C4-2B (cell line): ENCODE results near the gene SLC25A21.

Experiments used
- ZFX ChIP-seq: fragments of 450-650 bp; IDR thresholded peaks from 2 replicates; pipeline ENCODE4 v1.6.1; 2017
- TF ChIP-seq, protein P1 (sequence below): fragments of 450-650 bp; conservative IDR thresholded peaks from 2 replicates; pipeline ENCODE4 v1.5.1; 2017; ENCODE audit warnings: mild to moderate bottlenecking

GRCh38 chr14:37143475-37143874 is 28.9 kb downstream of the SLC25A21 start:
- TF ChIP-seq, protein P1, sequence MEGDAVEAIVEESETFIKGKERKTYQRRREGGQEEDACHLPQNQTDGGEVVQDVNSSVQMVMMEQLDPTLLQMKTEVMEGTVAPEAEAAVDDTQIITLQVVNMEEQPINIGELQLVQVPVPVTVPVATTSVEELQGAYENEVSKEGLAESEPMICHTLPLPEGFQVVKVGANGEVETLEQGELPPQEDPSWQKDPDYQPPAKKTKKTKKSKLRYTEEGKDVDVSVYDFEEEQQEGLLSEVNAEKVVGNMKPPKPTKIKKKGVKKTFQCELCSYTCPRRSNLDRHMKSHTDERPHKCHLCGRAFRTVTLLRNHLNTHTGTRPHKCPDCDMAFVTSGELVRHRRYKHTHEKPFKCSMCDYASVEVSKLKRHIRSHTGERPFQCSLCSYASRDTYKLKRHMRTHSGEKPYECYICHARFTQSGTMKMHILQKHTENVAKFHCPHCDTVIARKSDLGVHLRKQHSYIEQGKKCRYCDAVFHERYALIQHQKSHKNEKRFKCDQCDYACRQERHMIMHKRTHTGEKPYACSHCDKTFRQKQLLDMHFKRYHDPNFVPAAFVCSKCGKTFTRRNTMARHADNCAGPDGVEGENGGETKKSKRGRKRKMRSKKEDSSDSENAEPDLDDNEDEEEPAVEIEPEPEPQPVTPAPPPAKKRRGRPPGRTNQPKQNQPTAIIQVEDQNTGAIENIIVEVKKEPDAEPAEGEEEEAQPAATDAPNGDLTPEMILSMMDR: no peak
- no peak for TF ChIP-seq ZFX
